IMR-90 (cell line): ENCODE results near the gene SBK3. TPM values are rescaled to one million over a fixed set of nuclear protein-coding genes. Genes with fewer than 3 reads are reported as not detected.

Experiments used
- ATAC-seq: fragments of 200-7000 bp; cut with Tn5 transposase; 2 replicates; pipeline ENCODE4 v1.9.1; 2020; ENCODE audit warnings: low read depth, mild to moderate bottlenecking, moderate library complexity
- BruUV-seq: library from RNA; stranded (reverse); fragments of 400-500 nt; replicated peaks from 2 replicates; lab custom pipeline; 2021; lab: Mats Ljungman, UMichigan
- CTCF ChIA-PET: fragments of 300-600 bp; formaldehyde crosslinking; extraction: SDS; loops from one replicate; lab custom pipeline; 2021; ENCODE audit warnings: antibody characterized with exemption; lab: Yijun Ruan, JAX
- POLR2A ChIA-PET: fragments of 300-600 bp; sonication (Branson Sonifier 250); formaldehyde crosslinking; loops from one replicate; lab custom pipeline; 2022; ENCODE audit warnings: antibody characterized with exemption; ENCODE audit not compliant: unreplicated experiment; lab: Charles Lee
- DNase-seq: peaks from one replicate; pipeline ENCODE4 v3.0.0; 2013
- H2AFZ ChIP-seq: replicated peaks from 2 replicates; pipeline ENCODE3; 2013; ENCODE audit warnings: low read length, mild to moderate bottlenecking; ENCODE audit not compliant: poor library complexity
- H2AK5ac ChIP-seq: 2 replicates; pipeline ENCODE4 v1.6.1; 2013; ENCODE audit warnings: low read depth, low read length, inconsistent platforms
- H2AK9ac ChIP-seq: replicated peaks from 2 replicates; pipeline ENCODE3; 2013; ENCODE audit warnings: mild to moderate bottlenecking, low read depth, low read length, moderate library complexity; ENCODE audit not compliant: poor library complexity
- H2BK120ac ChIP-seq: 2 replicates; pipeline ENCODE4 v1.6.1; 2013; ENCODE audit warnings: low read depth, low read length, inconsistent platforms
- H2BK15ac ChIP-seq: 3 replicates; pipeline ENCODE4 v1.6.1; 2013; ENCODE audit warnings: low read depth, low read length, inconsistent platforms
- H2BK20ac ChIP-seq: 2 replicates; pipeline ENCODE4 v1.6.1; 2013; ENCODE audit warnings: low read depth, mild to moderate bottlenecking, inconsistent platforms, low read length, moderate library complexity
- H2BK5ac ChIP-seq: 2 replicates; pipeline ENCODE4 v1.6.1; 2013; ENCODE audit warnings: mild to moderate bottlenecking, low read depth, low read length, inconsistent platforms; ENCODE audit not compliant: poor library complexity, severe bottlenecking
- H3K14ac ChIP-seq: replicated peaks from 2 replicates; pipeline ENCODE4 v1.6.1; 2013; ENCODE audit warnings: low read depth, low read length, inconsistent platforms
- H3K18ac ChIP-seq: 2 replicates; pipeline ENCODE4 v1.6.1; 2013; ENCODE audit warnings: low read depth, low read length, control low read depth
- H3K23ac ChIP-seq: 2 replicates; pipeline ENCODE4 v1.6.1; 2013; ENCODE audit warnings: low read depth, low read length, inconsistent platforms
- H3K27ac ChIP-seq: 2 replicates; pipeline ENCODE4 v1.5.1; 2013; ENCODE audit warnings: mild to moderate bottlenecking, control low read depth, low read length; ENCODE audit not compliant: insufficient read depth
- H3K27me3 ChIP-seq: 2 replicates; pipeline ENCODE4 v1.6.1; 2013; ENCODE audit warnings: low read length; ENCODE audit not compliant: control insufficient read depth, insufficient read depth
- H3K36me3 ChIP-seq: 2 replicates; pipeline ENCODE4 v1.6.1; 2013; ENCODE audit warnings: low read length, mixed read lengths; ENCODE audit not compliant: control insufficient read depth, insufficient read depth
- H3K4ac ChIP-seq: 2 replicates; pipeline ENCODE4 v1.6.1; 2013; ENCODE audit warnings: low read depth, low read length, inconsistent platforms
- H3K4me1 ChIP-seq: 2 replicates; pipeline ENCODE4 v1.6.1; 2013; ENCODE audit warnings: low read length, mixed read lengths; ENCODE audit not compliant: control insufficient read depth, insufficient read depth
- H3K4me2 ChIP-seq: 2 replicates; pipeline ENCODE4 v1.6.1; 2013; ENCODE audit warnings: low read depth, mild to moderate bottlenecking, control low read depth, low read length, moderate library complexity
- H3K4me3 ChIP-seq: 2 replicates; pipeline ENCODE4 v1.5.1; 2013; ENCODE audit warnings: low read depth, mild to moderate bottlenecking, control low read depth, low read length, moderate library complexity; ENCODE audit not compliant: insufficient read depth
- H3K56ac ChIP-seq: 2 replicates; pipeline ENCODE4 v1.6.1; 2013; ENCODE audit warnings: low read length, inconsistent platforms; ENCODE audit not compliant: insufficient read depth; ENCODE audit errors: extremely low read depth
- H3K79me1 ChIP-seq, 2 experiments: 2 replicates each; pipeline ENCODE4 v1.6.1; 2013; ENCODE audit warnings: low read length in 2 of 2, inconsistent platforms in 1 of 2, low read depth in 1 of 2
- H3K9ac ChIP-seq: 2 replicates; pipeline ENCODE4 v1.6.1; 2013; ENCODE audit warnings: low read depth, low read length, control low read depth
- H3K9me1 ChIP-seq: 2 replicates; pipeline ENCODE4 v1.6.1; 2013; ENCODE audit warnings: low read length, inconsistent platforms; ENCODE audit not compliant: insufficient read depth
- H3K9me3 ChIP-seq: 2 replicates; pipeline ENCODE4 v1.6.1; 2013; ENCODE audit warnings: low read length; ENCODE audit not compliant: control insufficient read depth, insufficient read depth
- H4K20me1 ChIP-seq: 2 replicates; pipeline ENCODE4 v1.6.1; 2013; ENCODE audit warnings: low read length, inconsistent platforms; ENCODE audit not compliant: insufficient read depth
- H4K5ac ChIP-seq: 2 replicates; pipeline ENCODE4 v1.6.1; 2013; ENCODE audit warnings: mild to moderate bottlenecking, low read depth, low read length, control low read depth
- H4K8ac ChIP-seq, 2 experiments: 2 replicates each; pipeline ENCODE4 v1.6.1; 2013; ENCODE audit warnings: low read depth in 2 of 2, low read length in 2 of 2, control low read depth in 1 of 2, inconsistent platforms in 1 of 2
- H4K91ac ChIP-seq: 2 replicates; pipeline ENCODE4 v1.6.1; 2013; ENCODE audit warnings: low read depth, low read length, inconsistent platforms; ENCODE audit not compliant: insufficient read depth
- CEBPB ChIP-seq: IDR thresholded peaks from 2 replicates; pipeline ENCODE4 v1.6.1; 2012; ENCODE audit warnings: low read depth, low read length, improper control_type of control experiment
- CTCF ChIP-seq: conservative IDR thresholded peaks from 2 replicates; pipeline ENCODE4 v1.5.1; 2012; ENCODE audit warnings: mild to moderate bottlenecking, low read depth, low read length, improper control_type of control experiment
- MXI1 ChIP-seq: IDR thresholded peaks from 2 replicates; pipeline ENCODE4 v1.6.1; 2012; ENCODE audit warnings: low read depth, mild to moderate bottlenecking, low read length, moderate library complexity, borderline replicate concordance
- NFE2L2 ChIP-seq: fragments of 150-350 bp; IDR thresholded peaks from 2 replicates; pipeline ENCODE4 v1.6.1; 2016; ENCODE audit warnings: low read depth, mild to moderate bottlenecking, low read length
- RCOR1 ChIP-seq: IDR thresholded peaks from 2 replicates; pipeline ENCODE4 v1.6.1; 2012; ENCODE audit warnings: mild to moderate bottlenecking, low read length, improper control_type of control experiment; ENCODE audit not compliant: insufficient replicate concordance
- RFX5 ChIP-seq: IDR thresholded peaks from 2 replicates; pipeline ENCODE4 v1.8.0; 2012; ENCODE audit warnings: low read depth, mild to moderate bottlenecking, low read length, moderate library complexity
- USF2 ChIP-seq: fragments of 150-350 bp; IDR thresholded peaks from 2 replicates; pipeline ENCODE4 v1.6.1; 2017; ENCODE audit warnings: mild to moderate bottlenecking, antibody characterized with exemption, low read length, low read depth
- WGBS, 2 experiments: methylation state at CpG; one replicate each; pipeline versions ENCODE4 v1.1.5 to v1.1.7; 2013; ENCODE audit warnings: missing lambda C conversion rate in 2 of 2; ENCODE audit not compliant: insufficient read length in 1 of 2; ENCODE audit errors: extremely low coverage in 2 of 2; 5-methylcytosine and 5-hydroxymethylcytosine counted together
- dilution Hi-C: fragments of 300-500 bp; cut with HindIII; formaldehyde crosslinking; loops from one replicate; pipeline ENCODE4 v1.14.3; 2018; ENCODE audit warnings: low sequenced_read_pairs; ENCODE audit not compliant: unreplicated experiment
- in situ Hi-C: fragments of 300-500 bp; cut with MboI; formaldehyde crosslinking; loops from 3 replicates; pipeline ENCODE4 v1.14.3; 2019; ENCODE audit warnings: low sequenced_read_pairs, inconsistent platforms, mixed read lengths
- intact Hi-C: fragments of 100-400 bp; cut with micrococcal nuclease; formaldehyde crosslinking; loops from 2 replicates; pipeline ENCODE4 v1.10.0; 2022
- polyA plus RNA-seq, 3 experiments: library from polyadenylated mRNA; depleted of rRNA; stranded (reverse); fragments of >200 nt; gene quantifications; 2 replicates each; pipeline ENCODE4 v1.2.3, GENCODE V29; 2012; ENCODE audit warnings: low replicate concordance in 1 of 3
- total RNA-seq: library from RNA; depleted of rRNA; stranded (reverse); fragments of >200 nt; gene quantifications from 2 replicates; pipeline ENCODE4 v1.2.3, GENCODE V29; 2012
- TF ChIP-seq, protein P1 (sequence below): fragments of 150-350 bp; IDR thresholded peaks from 2 replicates; pipeline ENCODE4 v1.6.1; 2016; ENCODE audit warnings: low read depth, mild to moderate bottlenecking, low read length, moderate library complexity, borderline replicate concordance

Gene SBK3
- total and polyA plus RNA-seq, 2 of the 4 experiments (the other 2 are of a cell fraction): 0.05 to 0.18 TPM

- Histone ChIP-seq H2BK120ac (no peak overlapping the region), H3K36me3 (no peaks in the 10 kb centered on the region), H2AFZ (peak overlapping the region; percentile 7), H3K18ac (no peak overlapping the region), H3K9me1 (0 out of 2 replicates have a peak, but pooled peaks cover 2% of the 10 kb centered on the region), H3K27ac (no peak overlapping the region), H4K5ac (no peak overlapping the region), H3K79me1 (no peaks in the 10 kb centered on the region), H3K4me2 (no peak overlapping the region), H3K14ac (no peak overlapping the region), H3K23ac (no peak overlapping the region), H3K27me3 (no peaks in the 10 kb centered on the region; the same call in 1 of the 2 replicates), H2AK5ac (no peak overlapping the region), H3K4ac (no peak overlapping the region), H2BK20ac (no peak overlapping the region), H2AK9ac (no peak overlapping the region), H3K4me1 (no peaks in the 10 kb centered on the region; the same call in 1 of the 2 replicates), H3K4me3 (no peak overlapping the region), H2BK15ac (no peak overlapping the region), H4K91ac (no peak overlapping the region), H4K20me1 (no peaks in the 10 kb centered on the region), H3K9ac (no peak overlapping the region), H2BK5ac (no peak overlapping the region), H3K56ac (no peak overlapping the region), H3K9me3 (no peaks in the 10 kb centered on the region; the same call in 1 of the 2 replicates), H4K8ac (no peak overlapping the region)
- DNase-seq (no peak), ATAC-seq (no peak; the same call in 1 of the 2 replicates)
- intact Hi-C loops: no loop called here
- ChIA-PET CTCF (no interaction called here), POLR2A (no interaction called here)
- TF ChIP-seq NFE2L2 (no peak), USF2 (no peak), RFX5 (no peak), RCOR1 (no peak), CTCF (no peak), CEBPB (no peak), MXI1 (no peak)
- TF ChIP-seq, protein P1, sequence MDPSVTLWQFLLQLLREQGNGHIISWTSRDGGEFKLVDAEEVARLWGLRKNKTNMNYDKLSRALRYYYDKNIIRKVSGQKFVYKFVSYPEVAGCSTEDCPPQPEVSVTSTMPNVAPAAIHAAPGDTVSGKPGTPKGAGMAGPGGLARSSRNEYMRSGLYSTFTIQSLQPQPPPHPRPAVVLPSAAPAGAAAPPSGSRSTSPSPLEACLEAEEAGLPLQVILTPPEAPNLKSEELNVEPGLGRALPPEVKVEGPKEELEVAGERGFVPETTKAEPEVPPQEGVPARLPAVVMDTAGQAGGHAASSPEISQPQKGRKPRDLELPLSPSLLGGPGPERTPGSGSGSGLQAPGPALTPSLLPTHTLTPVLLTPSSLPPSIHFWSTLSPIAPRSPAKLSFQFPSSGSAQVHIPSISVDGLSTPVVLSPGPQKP: no peak
- in situ Hi-C loops: no loop called here
- dilution Hi-C loops: no loop called here
- WGBS, 2 experiments: 62% methylated on average over 26 of the region's 33 CpGs; no CpG with 5 or more reads in 1 of the 2 experiments
- BruUV-seq: no TSS peak
These were observed 6.0 kb downstream of the SBK3 start for GRCh38 chr19:55539090-55539984.
